DOHH2 (cell line): Measurements from ENCODE around the gene SCAF8.

Experiments
- H3F3A ChIP-seq: fragments of 200-600 bp; sonication (generic), shearing (Covaris generic); 2 replicates; pipeline ENCODE4 v1.6.0; 2016; ENCODE audit warnings: antibody characterized with exemption, mild to moderate bottlenecking; ENCODE audit not compliant: control insufficient read depth, insufficient read depth
- H3K27ac ChIP-seq: fragments of 200-600 bp; sonication (generic); 2 replicates; pipeline ENCODE4 v1.5.1; 2014; ENCODE audit warnings: low read depth, mild to moderate bottlenecking, low read length, moderate library complexity
- H3K27me3 ChIP-seq: fragments of 200-600 bp; sonication (generic); 2 replicates; pipeline ENCODE4 v1.6.1; 2014; ENCODE audit warnings: mild to moderate bottlenecking, low read length, mixed read lengths; ENCODE audit not compliant: control insufficient read depth
- H3K36me3 ChIP-seq: fragments of 200-600 bp; sonication (generic); 2 replicates; pipeline ENCODE4 v1.6.1; 2014; ENCODE audit warnings: mild to moderate bottlenecking, low read length, moderate library complexity, mixed read lengths; ENCODE audit not compliant: control insufficient read depth
- H3K4me1 ChIP-seq: fragments of 200-600 bp; sonication (generic); 2 replicates; pipeline ENCODE4 v1.6.1; 2014; ENCODE audit warnings: mild to moderate bottlenecking, low read length, mixed read lengths; ENCODE audit not compliant: control insufficient read depth
- H3K4me2 ChIP-seq: fragments of 200-600 bp; sonication (generic); 2 replicates; pipeline ENCODE4 v1.6.0; 2014; ENCODE audit warnings: mild to moderate bottlenecking, low read length, moderate library complexity
- H3K4me3 ChIP-seq: fragments of 200-600 bp; sonication (generic); 2 replicates; pipeline ENCODE4 v1.5.1; 2014; ENCODE audit warnings: mild to moderate bottlenecking, low read length, mixed read lengths
- H3K79me2 ChIP-seq: fragments of 200-600 bp; sonication (generic); 2 replicates; pipeline ENCODE4 v1.6.1; 2014; ENCODE audit warnings: mild to moderate bottlenecking, low read length, mixed read lengths; ENCODE audit not compliant: control insufficient read depth
- H3K9me2 ChIP-seq: fragments of 200-600 bp; sonication (generic); replicated peaks from 2 replicates; pipeline ENCODE4 v1.6.1; 2014; ENCODE audit warnings: mild to moderate bottlenecking, low read length, mixed read lengths; ENCODE audit not compliant: control insufficient read depth
- H3K9me3 ChIP-seq: fragments of 200-600 bp; sonication (generic); 2 replicates; pipeline ENCODE4 v1.6.1; 2014; ENCODE audit warnings: antibody characterized with exemption, low read length, mixed read lengths; ENCODE audit not compliant: control insufficient read depth, insufficient read depth
- H4K20me1 ChIP-seq: fragments of 200-600 bp; sonication (generic); 2 replicates; pipeline ENCODE4 v1.6.0; 2014; ENCODE audit warnings: low read depth, mild to moderate bottlenecking, antibody characterized with exemption, low read length, moderate library complexity; ENCODE audit not compliant: control insufficient read depth, insufficient read depth
- EZH2phosphoT487 ChIP-seq: fragments of 200-600 bp; sonication (generic); IDR thresholded peaks from 2 replicates; pipeline ENCODE4 v1.6.1; 2017; ENCODE audit warnings: borderline replicate concordance, mild to moderate bottlenecking, antibody characterized with exemption, low read length, moderate library complexity, mixed read lengths
- TF ChIP-seq, protein P1 (sequence below): fragments of 200-600 bp; sonication (generic); IDR thresholded peaks from one replicate; pipeline ENCODE4 v1.5.1; 2014; ENCODE audit warnings: antibody characterized with exemption, mild to moderate bottlenecking, low read depth, low read length; ENCODE audit not compliant: poor library complexity, severe bottlenecking

The SCAF8 gene

DNA sequence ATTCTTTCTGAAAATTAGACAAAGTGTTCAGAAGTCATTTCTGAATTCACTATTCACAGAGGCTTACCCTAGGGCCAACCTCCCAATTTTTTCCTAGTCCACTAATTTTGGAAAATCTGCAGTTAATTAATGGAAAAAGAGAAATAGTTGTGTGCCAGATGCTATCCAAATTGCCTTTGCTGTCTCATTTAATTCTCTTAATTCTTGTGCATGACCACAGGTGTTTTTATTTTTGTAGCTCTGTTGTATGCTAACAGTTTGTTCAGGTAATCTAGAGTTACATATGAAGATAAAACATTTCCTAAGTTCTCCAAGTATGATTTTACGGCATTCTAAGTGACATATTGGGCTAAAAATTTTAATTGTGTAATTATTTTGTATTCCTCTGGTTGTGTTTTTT, 96.8 kb downstream of the SCAF8 start:
- Histone ChIP-seq H3K27me3 (no peaks in the 10 kb centered on the region), H3K9me2 (no peaks in the 10 kb centered on the region), H3K9me3 (no peaks in the 10 kb centered on the region), H3K4me1 (no peaks in the 10 kb centered on the region), H3F3A (peaks cover 6% of the 10 kb centered on the region), H3K4me3 (no peak overlapping the region), H3K27ac (no peak overlapping the region), H4K20me1 (no peaks in the 10 kb centered on the region), H3K36me3 (peaks cover 82% of the 10 kb centered on the region), H3K79me2 (peaks cover 20% of the 10 kb centered on the region), H3K4me2 (no peak overlapping the region)
- TF ChIP-seq EZH2phosphoT487, result no peak
- TF ChIP-seq, protein P1, sequence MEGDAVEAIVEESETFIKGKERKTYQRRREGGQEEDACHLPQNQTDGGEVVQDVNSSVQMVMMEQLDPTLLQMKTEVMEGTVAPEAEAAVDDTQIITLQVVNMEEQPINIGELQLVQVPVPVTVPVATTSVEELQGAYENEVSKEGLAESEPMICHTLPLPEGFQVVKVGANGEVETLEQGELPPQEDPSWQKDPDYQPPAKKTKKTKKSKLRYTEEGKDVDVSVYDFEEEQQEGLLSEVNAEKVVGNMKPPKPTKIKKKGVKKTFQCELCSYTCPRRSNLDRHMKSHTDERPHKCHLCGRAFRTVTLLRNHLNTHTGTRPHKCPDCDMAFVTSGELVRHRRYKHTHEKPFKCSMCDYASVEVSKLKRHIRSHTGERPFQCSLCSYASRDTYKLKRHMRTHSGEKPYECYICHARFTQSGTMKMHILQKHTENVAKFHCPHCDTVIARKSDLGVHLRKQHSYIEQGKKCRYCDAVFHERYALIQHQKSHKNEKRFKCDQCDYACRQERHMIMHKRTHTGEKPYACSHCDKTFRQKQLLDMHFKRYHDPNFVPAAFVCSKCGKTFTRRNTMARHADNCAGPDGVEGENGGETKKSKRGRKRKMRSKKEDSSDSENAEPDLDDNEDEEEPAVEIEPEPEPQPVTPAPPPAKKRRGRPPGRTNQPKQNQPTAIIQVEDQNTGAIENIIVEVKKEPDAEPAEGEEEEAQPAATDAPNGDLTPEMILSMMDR, result no peak

DNA sequence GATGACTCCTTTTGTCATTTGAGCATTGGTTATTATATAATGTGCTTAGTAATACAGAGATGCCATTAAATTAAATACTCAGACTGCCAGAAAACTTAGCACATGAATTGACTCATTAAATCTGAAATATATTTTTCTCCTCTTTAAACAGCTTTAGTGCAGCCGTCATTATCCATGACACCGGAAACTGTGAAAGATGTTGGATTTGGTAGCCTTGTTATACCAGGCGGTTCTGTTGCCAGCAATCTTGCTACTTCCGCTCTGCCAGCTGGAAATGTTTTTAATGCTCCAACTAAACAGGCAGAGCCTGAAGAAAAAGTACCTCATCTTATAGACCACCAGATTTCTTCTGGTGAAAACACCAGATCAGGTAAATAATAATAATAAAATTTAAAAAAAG, 97.6 kb downstream of the SCAF8 start:
- Histone ChIP-seq H3K27ac (no peak overlapping the region), H3K4me2 (no peak overlapping the region), H3K9me3 (no peaks in the 10 kb centered on the region), H4K20me1 (no peaks in the 10 kb centered on the region), H3K27me3 (no peaks in the 10 kb centered on the region), H3K4me1 (no peaks in the 10 kb centered on the region), H3K36me3 (peaks cover 74% of the 10 kb centered on the region), H3K4me3 (no peak overlapping the region), H3K9me2 (no peaks in the 10 kb centered on the region), H3K79me2 (peaks cover 28% of the 10 kb centered on the region), H3F3A (0 out of 2 replicates have a peak, but pooled peaks cover 4% of the 10 kb centered on the region)
- TF ChIP-seq, protein P1, result no peak
- TF ChIP-seq EZH2phosphoT487, result no peak

DNA sequence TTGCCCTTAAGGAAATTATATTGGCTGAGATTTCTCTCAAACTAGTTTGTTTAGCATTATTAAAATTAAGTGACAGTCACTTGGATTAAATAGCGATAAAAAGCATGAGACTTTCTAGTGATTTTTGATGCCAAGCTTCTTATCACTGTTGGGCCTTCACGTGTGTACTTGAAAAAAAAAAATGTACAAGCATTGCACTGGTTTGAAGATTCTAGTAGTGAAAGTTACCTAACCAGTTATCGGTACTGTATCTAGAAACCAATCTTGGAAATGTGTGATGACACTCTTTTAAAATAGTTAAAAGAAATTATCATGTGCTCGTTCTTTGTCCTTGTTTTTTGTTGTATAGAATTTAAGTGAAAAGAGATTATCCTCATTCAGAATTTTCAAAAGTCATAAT, 102.1 kb downstream of the SCAF8 start:
- Histone ChIP-seq H3K9me2 (no peaks in the 10 kb centered on the region), H3K4me3 (no peak overlapping the region), H3K4me2 (no peak overlapping the region), H3K36me3 (peaks cover 37% of the 10 kb centered on the region), H3F3A (no peaks in the 10 kb centered on the region; the same call in 1 of the 2 replicates), H4K20me1 (no peaks in the 10 kb centered on the region), H3K27ac (no peak overlapping the region), H3K79me2 (peaks cover 64% of the 10 kb centered on the region), H3K4me1 (no peaks in the 10 kb centered on the region), H3K9me3 (no peaks in the 10 kb centered on the region), H3K27me3 (no peaks in the 10 kb centered on the region)
- TF ChIP-seq, protein P1, result no peak
- TF ChIP-seq EZH2phosphoT487, result no peak

DNA sequence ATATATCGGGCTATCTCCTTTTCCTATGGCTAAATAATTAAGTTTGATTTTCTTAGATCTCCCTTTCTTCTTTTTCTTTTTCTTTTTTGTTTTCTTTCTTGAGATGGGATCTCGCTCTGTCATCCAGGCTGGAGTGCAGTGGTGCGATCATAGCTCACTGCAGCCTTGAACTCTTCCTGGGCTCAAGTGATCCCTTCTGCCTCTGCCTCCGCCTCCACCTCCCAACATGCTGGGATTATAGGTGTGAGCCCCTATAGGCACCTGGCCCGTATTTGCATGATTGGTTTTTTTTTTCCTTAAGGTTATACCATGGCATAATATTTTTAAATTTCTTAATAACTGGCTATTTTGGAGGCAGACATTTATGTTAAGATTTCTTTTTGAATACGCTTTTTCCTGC, 106.3 kb downstream of the SCAF8 start:
- Histone ChIP-seq H3K9me3 (no peaks in the 10 kb centered on the region), H3K27ac (no peak overlapping the region), H3K27me3 (no peaks in the 10 kb centered on the region), H3K79me2 (peaks cover 76% of the 10 kb centered on the region), H3F3A (no peaks in the 10 kb centered on the region; the same call in 1 of the 2 replicates), H3K4me1 (no peaks in the 10 kb centered on the region), H3K4me3 (no peak overlapping the region), H3K9me2 (no peaks in the 10 kb centered on the region), H4K20me1 (no peaks in the 10 kb centered on the region; the same call in 1 of the 2 replicates), H3K36me3 (peaks cover 5% of the 10 kb centered on the region), H3K4me2 (no peak overlapping the region)
- TF ChIP-seq, protein P1, result no peak
- no peak for TF ChIP-seq EZH2phosphoT487
